Pulmonary artery endothelial cell (primary cell): ENCODE measurements around the gene EIF4B. TPM values are rescaled to one million over a fixed set of nuclear protein-coding genes. Genes with fewer than 3 reads are reported as not detected.
"Not testable (repeated sequence)": the region's sequence is repeated elsewhere in the genome, so short reads cannot be mapped to it uniquely, and the experiment has no call there.

Source experiments
- DNase-seq: peaks from one replicate; pipeline ENCODE4 v3.0.0-alpha.2; 2011; ENCODE audit warnings: low read depth, low spot score
- total RNA-seq: library from RNA; depleted of rRNA; stranded (reverse); fragments of >200 nt; gene quantifications from 2 replicates; pipeline ENCODE4 v1.2.3, GENCODE V29; 2014

Gene EIF4B, protein sequence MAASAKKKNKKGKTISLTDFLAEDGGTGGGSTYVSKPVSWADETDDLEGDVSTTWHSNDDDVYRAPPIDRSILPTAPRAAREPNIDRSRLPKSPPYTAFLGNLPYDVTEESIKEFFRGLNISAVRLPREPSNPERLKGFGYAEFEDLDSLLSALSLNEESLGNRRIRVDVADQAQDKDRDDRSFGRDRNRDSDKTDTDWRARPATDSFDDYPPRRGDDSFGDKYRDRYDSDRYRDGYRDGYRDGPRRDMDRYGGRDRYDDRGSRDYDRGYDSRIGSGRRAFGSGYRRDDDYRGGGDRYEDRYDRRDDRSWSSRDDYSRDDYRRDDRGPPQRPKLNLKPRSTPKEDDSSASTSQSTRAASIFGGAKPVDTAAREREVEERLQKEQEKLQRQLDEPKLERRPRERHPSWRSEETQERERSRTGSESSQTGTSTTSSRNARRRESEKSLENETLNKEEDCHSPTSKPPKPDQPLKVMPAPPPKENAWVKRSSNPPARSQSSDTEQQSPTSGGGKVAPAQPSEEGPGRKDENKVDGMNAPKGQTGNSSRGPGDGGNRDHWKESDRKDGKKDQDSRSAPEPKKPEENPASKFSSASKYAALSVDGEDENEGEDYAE
- 1,078 and 1,340 TPM in 2 replicates for total RNA-seq

- peak; percentile 99 for DNase-seq
Observed at GRCh38 chr12:53005986-53006809, at the start of gene EIF4B. Gene EIF4B, plus strand, starts transcription at chr12:53006456. Its CDS starts 28 bp downstream, at chr12:53006484.

DNA sequence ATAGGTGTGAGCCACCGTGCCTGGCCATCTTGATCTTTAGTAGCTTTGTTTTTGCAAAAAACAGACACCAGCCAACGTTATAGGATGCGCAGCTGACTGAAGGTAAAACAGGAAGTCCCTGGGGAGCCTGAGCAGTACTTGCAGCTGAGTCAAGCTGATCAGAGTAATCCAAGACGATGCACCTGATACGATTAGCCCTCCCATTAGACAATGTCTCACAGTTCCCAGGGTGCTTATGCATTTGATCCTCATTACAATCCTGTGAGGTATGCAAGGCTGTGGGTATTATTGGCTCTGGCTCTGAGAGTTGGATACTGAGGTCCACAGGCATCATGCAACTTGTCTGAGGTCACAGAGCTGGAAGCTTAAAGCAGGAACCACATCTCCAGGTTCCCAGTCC, 49.3 kb upstream of the EIF4B start:
- DNase-seq: no peak

DNA sequence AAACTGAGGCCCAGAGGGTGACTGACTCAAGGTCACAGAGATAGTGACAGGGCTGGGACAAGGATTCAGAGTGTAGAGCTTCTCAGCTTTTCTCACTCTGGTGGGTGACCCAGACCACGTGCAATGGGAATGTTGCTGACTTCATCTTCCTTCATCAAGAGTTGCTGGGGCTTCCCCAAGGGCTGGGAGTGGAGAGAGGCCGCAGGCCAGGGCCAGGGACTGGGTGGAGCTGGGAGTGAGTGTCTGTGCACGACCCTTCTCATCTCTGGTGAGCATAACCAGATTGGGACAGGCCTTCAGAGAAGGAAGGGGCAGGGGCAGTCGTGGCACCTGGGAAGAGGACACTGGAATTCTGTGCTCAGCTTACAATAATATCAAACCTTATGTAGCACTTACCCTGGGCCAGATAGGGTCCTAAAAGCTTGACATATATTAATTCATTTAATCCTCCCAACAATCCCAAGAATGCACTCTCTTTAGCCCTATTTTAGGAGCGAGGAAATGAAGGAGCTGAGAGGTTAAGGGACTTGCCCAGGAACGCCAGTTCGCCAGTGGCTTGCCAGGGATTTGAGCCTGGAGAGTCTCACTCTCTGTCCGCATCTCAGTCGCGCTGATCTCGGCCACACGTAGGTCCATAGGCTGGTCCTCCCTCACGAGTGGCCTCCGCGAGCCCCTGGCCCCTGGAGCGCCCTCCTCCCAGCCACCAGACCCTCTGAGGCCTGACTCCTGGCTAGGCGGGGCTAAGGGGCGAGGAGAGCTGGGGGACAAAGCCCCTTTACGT, 41.5 kb upstream of the EIF4B start:
- DNase-seq: no peak

DNA sequence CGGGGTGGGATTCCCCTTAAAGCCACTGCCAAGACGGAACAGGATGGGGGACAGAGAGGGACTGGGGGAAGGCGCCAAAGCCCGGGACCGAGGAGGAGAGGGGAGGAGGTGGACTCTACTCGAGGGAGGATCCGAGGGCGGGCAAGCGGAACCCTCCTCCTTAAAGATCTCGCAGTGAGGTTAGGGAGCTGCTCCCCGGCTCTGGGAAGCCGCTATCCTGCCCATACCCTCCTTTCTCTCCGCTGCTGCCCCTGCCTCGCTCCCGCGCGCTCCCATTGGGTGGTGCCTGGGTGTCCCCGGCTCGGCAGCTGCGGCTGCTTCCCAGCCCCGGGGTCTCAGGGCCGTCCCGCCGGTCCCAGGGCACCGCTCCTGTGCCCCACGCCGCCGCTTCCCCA, 40.9 kb upstream of the EIF4B start:
- no peak for DNase-seq

- DNase-seq: no peak
Observed at GRCh38 chr12:52969166-52969795, 37.0 kb upstream of the EIF4B start.

GRCh38 chr12:52969828-52970569, 36.3 kb upstream of the EIF4B start:
- no peak for DNase-seq

- no peak for DNase-seq
Observed at GRCh38 chr12:52971679-52972329, 34.5 kb upstream of the EIF4B start.

DNA sequence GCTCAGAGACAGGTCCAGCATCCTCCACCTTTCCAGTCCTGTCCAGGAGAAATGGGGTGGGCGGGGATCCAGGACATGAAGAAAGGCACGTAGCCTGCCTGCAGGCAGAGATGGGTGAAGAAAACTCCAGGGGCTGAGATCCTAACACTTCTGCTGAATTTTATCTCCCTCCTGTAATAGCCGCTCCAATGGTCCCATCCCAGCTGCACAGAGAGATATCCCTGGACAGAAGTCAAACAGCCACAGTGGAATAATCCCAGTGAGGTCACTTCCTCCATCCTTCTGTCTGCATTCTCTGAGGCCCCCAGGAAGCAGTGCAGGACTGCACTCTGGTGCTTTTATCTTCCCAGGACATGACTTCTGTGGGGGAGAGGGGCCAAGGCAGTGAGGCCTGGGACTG, 31.1 kb upstream of the EIF4B start:
- DNase-seq: no peak

- DNase-seq: no peak
Observed at GRCh38 chr12:52975820-52976573, 30.3 kb upstream of the EIF4B start.

- no peak for DNase-seq
Observed at GRCh38 chr12:52976574-52977071, 29.6 kb upstream of the EIF4B start.

DNA sequence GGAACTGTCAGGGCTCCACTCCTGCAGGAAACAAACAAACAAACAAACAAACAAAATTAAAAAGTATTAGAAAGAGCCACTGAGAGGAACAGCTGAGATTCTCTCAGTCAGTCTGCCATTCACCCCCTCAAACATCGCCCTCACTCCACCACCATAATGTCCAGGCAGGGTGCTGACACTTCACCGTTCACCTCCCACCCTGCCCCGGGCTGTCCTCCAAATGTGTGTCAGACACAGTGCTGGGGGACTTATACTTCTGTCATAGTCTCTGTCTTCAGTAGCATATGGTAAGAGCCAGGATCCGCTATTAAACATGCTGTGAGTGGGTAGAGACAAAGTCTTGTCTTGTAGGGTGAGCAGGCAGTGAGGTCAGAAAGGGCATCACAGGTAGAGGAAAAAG, 29.1 kb upstream of the EIF4B start:
- DNase-seq: no peak

DNA sequence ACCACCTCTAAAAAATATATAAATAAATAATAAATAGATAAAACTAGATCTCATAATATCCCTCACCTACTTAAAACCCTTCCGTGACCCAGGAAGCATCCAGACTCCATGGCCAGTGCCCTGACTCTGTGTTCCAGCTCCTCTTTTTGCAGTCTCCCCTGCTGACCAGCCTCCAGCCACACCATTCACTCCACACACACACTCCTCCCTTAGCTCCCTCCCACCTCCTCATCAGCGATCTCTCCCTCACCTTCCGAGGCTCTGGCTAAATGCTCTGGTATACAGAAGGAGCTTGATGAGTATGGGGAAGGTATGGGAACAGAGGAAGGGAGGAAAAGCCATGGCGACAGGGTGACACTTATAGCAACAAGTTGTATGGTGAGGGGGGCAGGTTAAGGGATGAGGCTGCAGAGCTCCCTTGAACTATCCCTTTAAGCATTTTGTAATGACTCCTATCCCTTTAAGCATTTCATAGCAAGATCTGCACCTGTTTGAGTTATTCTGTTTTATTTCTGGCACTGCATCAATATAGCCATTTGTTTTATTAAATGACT, 26.1 kb upstream of the EIF4B start:
- no peak for DNase-seq

GRCh38 chr12:52980650-52981423, 25.4 kb upstream of the EIF4B start:
- DNase-seq: peak; percentile 75

DNA sequence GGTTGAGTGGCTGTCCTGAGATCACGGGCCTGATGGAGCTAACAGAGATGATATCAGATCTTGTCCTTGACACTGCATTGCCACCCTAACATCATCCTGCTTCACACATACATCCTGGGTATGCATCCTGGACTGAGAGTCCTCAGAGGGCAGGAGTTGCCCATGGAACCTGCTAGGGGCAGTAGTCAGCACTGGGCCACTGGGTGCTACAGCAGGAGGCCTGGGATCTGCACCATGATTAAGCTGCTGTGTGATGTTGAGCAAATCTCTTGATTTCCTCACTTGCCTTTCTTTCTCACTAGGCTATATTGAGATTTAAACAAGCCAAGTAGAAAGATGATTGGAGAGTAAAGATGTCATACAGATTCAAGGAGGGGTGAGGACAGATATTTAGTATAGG, 22.1 kb upstream of the EIF4B start:
- no peak for DNase-seq

DNA sequence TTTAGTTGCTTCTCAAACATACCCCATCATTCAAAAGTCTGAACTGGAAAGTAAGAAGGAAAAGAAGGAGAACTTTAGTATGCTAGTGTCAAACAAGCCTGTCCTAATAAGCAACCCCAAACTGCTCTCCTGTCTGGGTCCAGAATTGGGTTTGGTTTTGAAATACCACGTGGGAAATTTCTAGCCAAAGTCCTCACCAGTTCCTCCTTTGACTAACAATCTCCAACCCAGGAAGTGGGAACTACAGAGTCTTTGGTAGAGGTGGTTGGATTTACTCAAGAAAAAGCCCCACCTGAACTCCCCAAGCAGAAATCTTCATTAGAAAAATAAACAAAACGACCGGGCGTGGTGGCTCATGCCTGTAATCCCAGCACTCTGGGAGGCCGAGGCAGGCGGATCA, 17.4 kb upstream of the EIF4B start:
- DNase-seq: no peak

DNA sequence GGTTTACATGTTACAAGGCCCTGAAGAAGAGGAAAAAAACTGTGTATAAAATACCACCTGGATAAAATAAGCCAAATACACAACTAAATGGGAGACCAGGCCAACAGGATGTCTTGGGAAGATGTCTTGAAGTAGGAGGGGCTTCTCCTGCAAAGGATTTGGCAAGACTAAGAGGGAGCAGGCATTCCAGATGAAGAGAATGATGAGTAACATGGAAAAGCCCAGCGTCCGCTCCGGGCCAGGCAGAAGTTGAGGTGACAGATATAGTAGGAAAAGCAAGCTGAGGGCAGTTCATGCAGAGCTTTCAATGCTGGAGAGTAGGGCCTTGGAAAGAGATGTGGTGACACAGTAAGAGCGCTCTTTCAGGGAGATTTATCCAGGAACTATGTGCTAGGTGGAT, 16.1 kb upstream of the EIF4B start:
- no peak for DNase-seq

GRCh38 chr12:52992240-52992639, 14.0 kb upstream of the EIF4B start:
- not testable (repeated sequence) for DNase-seq
